Measurements from ENCODE around the gene RTL5.
A peak's percentile ranks its signal among the peaks of the same experiment; 100 is the strongest.

Gene RTL5

DNA sequence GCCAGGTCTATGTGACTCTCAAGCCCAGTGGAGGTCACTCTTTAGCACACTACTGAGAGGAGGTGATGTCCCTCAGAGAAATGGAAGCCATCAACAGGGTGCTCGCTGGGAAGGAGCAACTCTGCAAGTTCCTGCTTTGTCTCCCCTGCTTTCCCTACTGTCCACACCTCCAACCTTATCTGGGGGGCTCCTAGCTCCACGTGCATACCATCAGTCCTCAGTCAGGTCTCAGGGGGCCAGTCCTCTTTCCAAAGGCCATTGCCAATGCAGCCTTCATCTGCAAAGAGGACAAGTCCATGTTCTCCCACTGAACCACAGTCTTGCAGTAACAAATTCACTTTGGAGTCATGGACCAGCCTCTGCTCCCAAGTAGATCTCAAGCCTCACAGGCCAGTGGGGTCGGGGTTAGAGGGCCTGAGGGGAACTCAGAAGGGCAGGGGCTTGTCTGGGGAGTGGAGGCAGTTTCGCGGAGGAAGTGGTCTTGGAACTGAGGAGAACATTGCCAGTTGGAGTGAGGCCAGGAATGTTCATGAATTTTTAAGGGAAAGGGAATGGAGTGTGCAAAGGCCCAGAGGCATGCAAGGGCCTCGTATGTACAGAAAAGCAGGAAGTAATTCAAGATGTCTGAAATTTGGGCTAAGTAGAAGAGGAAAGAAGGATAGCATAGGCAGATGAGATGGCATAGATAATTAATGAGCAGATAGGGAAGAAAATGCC is 8.9 kb downstream of the RTL5 start:
- no peak for ATAC-seq
- no peak for TF ChIP-seq GLIS3 (CRISPR knock-in tag; IDR thresholded peaks at IDR 0.05)
- TF ChIP-seq, protein P1, sequence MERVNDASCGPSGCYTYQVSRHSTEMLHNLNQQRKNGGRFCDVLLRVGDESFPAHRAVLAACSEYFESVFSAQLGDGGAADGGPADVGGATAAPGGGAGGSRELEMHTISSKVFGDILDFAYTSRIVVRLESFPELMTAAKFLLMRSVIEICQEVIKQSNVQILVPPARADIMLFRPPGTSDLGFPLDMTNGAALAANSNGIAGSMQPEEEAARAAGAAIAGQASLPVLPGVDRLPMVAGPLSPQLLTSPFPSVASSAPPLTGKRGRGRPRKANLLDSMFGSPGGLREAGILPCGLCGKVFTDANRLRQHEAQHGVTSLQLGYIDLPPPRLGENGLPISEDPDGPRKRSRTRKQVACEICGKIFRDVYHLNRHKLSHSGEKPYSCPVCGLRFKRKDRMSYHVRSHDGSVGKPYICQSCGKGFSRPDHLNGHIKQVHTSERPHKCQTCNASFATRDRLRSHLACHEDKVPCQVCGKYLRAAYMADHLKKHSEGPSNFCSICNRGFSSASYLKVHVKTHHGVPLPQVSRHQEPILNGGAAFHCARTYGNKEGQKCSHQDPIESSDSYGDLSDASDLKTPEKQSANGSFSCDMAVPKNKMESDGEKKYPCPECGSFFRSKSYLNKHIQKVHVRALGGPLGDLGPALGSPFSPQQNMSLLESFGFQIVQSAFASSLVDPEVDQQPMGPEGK (CRISPR knock-in tag; IDR thresholded peaks at IDR 0.05; ENCODE audit: borderline replicate concordance) = no peak
- TF ChIP-seq ZNF8 (CRISPR knock-in tag; IDR thresholded peaks at IDR 0.05) = no peak
- no peak for TF ChIP-seq ZFP30 (CRISPR knock-in tag; IDR thresholded peaks at IDR 0.05)
- no peak for TF ChIP-seq ZNF70 (CRISPR knock-in tag; IDR thresholded peaks at IDR 0.05)
- TF ChIP-seq ESRRG (CRISPR knock-in tag; IDR thresholded peaks at IDR 0.05) = no peak
- no peak for TF ChIP-seq OSR1 (CRISPR knock-in tag; IDR thresholded peaks at IDR 0.05)
- no peak for TF ChIP-seq TOX (CRISPR knock-in tag; IDR thresholded peaks at IDR 0.05; ENCODE audit: borderline replicate concordance)
- no peak for TF ChIP-seq ZNF565 (CRISPR knock-in tag; conservative IDR thresholded peaks at IDR 0.05; ENCODE audit: low read depth)
- no peak for TF ChIP-seq ZC3H10 (CRISPR knock-in tag; IDR thresholded peaks at IDR 0.05)
- no peak for TF ChIP-seq BACH2 (CRISPR knock-in tag; IDR thresholded peaks at IDR 0.05; ENCODE audit: borderline replicate concordance)
- TF ChIP-seq ISL1 (CRISPR knock-in tag; IDR thresholded peaks at IDR 0.05) = no peak
- no peak for TF ChIP-seq ARNTL (CRISPR knock-in tag; IDR thresholded peaks at IDR 0.05; ENCODE audit: borderline replicate concordance, low read depth)
- no peak for TF ChIP-seq SNAI2 (CRISPR knock-in tag; IDR thresholded peaks at IDR 0.05)

GRCh38 chrX:72121383-72121782 is 10.3 kb downstream of the RTL5 start:
- no peak for ATAC-seq
- TF ChIP-seq GLIS3 (CRISPR knock-in tag; IDR thresholded peaks at IDR 0.05) (no peak), OSR1 (CRISPR knock-in tag; IDR thresholded peaks at IDR 0.05) (no peak), TOX (CRISPR knock-in tag; IDR thresholded peaks at IDR 0.05; ENCODE audit: borderline replicate concordance) (no peak), TSHZ2 (CRISPR knock-in tag; IDR thresholded peaks at IDR 0.05) (no peak), ZFP30 (CRISPR knock-in tag; IDR thresholded peaks at IDR 0.05) (no peak), PPARA (CRISPR knock-in tag; IDR thresholded peaks at IDR 0.05; ENCODE audit: borderline replicate concordance) (no peak), ZFP3 (CRISPR knock-in tag; IDR thresholded peaks at IDR 0.05) (no peak), SNAI2 (CRISPR knock-in tag; IDR thresholded peaks at IDR 0.05) (no peak), RARB (CRISPR knock-in tag; IDR thresholded peaks at IDR 0.05) (no peak), ZNF565 (CRISPR knock-in tag; conservative IDR thresholded peaks at IDR 0.05; ENCODE audit: low read depth) (no peak), BACH2 (CRISPR knock-in tag; IDR thresholded peaks at IDR 0.05; ENCODE audit: borderline replicate concordance) (no peak)
- TF ChIP-seq, protein P2, sequence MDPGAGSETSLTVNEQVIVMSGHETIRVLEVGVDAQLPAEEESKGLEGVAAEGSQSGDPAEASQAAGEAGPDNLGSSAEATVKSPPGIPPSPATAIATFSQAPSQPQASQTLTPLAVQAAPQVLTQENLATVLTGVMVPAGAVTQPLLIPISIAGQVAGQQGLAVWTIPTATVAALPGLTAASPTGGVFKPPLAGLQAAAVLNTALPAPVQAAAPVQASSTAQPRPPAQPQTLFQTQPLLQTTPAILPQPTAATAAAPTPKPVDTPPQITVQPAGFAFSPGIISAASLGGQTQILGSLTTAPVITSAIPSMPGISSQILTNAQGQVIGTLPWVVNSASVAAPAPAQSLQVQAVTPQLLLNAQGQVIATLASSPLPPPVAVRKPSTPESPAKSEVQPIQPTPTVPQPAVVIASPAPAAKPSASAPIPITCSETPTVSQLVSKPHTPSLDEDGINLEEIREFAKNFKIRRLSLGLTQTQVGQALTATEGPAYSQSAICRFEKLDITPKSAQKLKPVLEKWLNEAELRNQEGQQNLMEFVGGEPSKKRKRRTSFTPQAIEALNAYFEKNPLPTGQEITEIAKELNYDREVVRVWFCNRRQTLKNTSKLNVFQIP (CRISPR knock-in tag; IDR thresholded peaks at IDR 0.05; ENCODE audit: borderline replicate concordance, low read depth) = no peak
- TF ChIP-seq, protein P3, sequence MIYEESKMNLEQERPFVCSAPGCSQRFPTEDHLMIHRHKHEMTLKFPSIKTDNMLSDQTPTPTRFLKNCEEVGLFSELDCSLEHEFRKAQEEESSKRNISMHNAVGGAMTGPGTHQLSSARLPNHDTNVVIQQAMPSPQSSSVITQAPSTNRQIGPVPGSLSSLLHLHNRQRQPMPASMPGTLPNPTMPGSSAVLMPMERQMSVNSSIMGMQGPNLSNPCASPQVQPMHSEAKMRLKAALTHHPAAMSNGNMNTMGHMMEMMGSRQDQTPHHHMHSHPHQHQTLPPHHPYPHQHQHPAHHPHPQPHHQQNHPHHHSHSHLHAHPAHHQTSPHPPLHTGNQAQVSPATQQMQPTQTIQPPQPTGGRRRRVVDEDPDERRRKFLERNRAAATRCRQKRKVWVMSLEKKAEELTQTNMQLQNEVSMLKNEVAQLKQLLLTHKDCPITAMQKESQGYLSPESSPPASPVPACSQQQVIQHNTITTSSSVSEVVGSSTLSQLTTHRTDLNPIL (CRISPR knock-in tag; IDR thresholded peaks at IDR 0.05; ENCODE audit: low read depth) = no peak

DNA sequence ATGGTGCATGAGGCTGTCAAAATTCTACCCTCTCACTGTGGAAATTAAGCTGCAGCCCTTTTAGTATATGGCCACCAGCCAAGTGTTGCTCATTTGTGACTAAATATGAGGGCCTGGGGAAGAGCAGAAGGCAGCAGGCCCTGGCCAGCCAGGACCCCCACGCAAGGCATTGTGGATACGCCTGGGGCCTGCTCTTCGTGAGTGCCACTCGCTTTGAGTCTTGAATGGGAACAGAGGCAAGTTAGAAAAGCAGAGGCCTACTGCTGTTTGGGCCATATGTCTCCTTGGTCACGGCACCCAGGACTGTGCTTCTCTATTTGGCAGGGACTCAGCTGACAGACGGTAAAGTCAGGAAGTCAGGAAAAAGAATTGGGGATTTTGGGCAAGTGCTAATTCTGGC is 10.9 kb downstream of the RTL5 start:
- TF ChIP-seq ZNF70 (CRISPR knock-in tag; IDR thresholded peaks at IDR 0.05) (0 out of 2 replicates have a peak, but pooled peaks have one; percentile 16), ZNF8 (CRISPR knock-in tag; IDR thresholded peaks at IDR 0.05) (no peak)
- no peak; the same call in 2 of the 3 replicates for ATAC-seq
